AG04450 (cell line): ENCODE results near the gene LEMD2. TPM values are rescaled to one million over a fixed set of nuclear protein-coding genes. Genes with fewer than 3 reads are reported as not detected.

Experiments used
- CTCF ChIA-PET: fragments of 300-600, 350-600 bp; formaldehyde crosslinking; extraction: SDS; loops from one replicate; lab custom pipeline; 2022; ENCODE audit warnings: antibody characterized with exemption, inconsistent platforms; lab: Charles Lee
- POLR2A ChIA-PET: fragments of 350-600 bp; formaldehyde crosslinking; extraction: SDS; loops from one replicate; lab custom pipeline; 2021; ENCODE audit warnings: antibody characterized with exemption, inconsistent platforms; lab: Yijun Ruan, JAX
- DNase-seq: peaks from one replicate; pipeline ENCODE4 v3.0.0-alpha.2; 2011; ENCODE audit warnings: low read depth, low spot score
- H3K27ac ChIP-seq: one replicate; pipeline ENCODE4 v1.5.1; 2012; ENCODE audit warnings: low read depth, low read length, control low read depth
- H3K27me3 ChIP-seq: one replicate; pipeline ENCODE4 v1.6.0; 2012; ENCODE audit warnings: low read length; ENCODE audit not compliant: control insufficient read depth, insufficient read depth
- H3K4me3 ChIP-seq: 2 replicates; pipeline ENCODE4 v1.5.1; 2011; ENCODE audit warnings: mild to moderate bottlenecking, low read depth, low read length, control low read depth
- H3K9me3 ChIP-seq: 2 replicates; pipeline ENCODE4 v1.5.1; 2012; ENCODE audit warnings: low read length; ENCODE audit not compliant: control insufficient read depth, insufficient read depth
- CTCF ChIP-seq: IDR thresholded peaks from 2 replicates; pipeline ENCODE4 v1.5.1; 2011; ENCODE audit warnings: low read depth, low read length, control low read depth, inconsistent platforms
- polyA plus RNA-seq: library from polyadenylated mRNA; depleted of rRNA; stranded (reverse); fragments of >200 nt; gene quantifications from 2 replicates; pipeline ENCODE4 v1.2.3, GENCODE V29; 2011

LEMD2 gene
- polyA plus RNA-seq, 1 experiment: 47.4 TPM

DNA sequence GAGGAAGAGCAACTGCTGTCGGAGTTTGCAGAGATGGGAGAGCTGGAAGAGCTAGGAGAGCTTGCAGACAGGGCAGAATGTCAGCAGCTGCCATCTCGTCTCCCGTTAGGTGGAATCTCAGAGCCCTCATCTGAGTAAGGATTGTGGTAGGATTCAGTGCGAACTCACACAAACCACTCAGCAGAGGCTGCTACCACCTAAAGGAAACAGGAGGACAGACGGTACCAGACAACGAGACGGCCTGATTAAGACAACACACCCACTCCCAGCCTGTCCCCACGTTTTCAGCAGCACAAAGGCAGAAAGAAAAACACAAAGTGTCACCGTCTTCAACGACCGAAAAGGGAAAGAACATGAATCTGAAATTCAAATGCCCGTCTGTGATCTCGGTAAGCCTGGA lies 4.1 kb downstream of the LEMD2 start:
- Histone ChIP-seq H3K4me3 (no peak overlapping the region), H3K27ac (no peak overlapping the region), H3K27me3 (no peaks in the 10 kb centered on the region), H3K9me3 (peaks cover 3% of the 10 kb centered on the region; the same call in 1 of the 2 replicates)
- CTCF ChIA-PET: interaction anchor here (5.5 kb wide), 1 partner anchor 12 kb away, joined by 31 read pairs; no protein-coding TSS in a partner anchor
- no peak for DNase-seq
- POLR2A ChIA-PET: no interaction called here
- TF ChIP-seq CTCF: no peak

- Histone ChIP-seq H3K9me3 (no peaks in the 10 kb centered on the region), H3K4me3 (no peak overlapping the region), H3K27me3 (no peaks in the 10 kb centered on the region), H3K27ac (no peak overlapping the region)
- no peak for TF ChIP-seq CTCF
- DNase-seq: no peak
- POLR2A ChIA-PET: no interaction called here
- CTCF ChIA-PET: interaction anchor here (5.5 kb wide), 1 partner anchor 11 kb away, joined by 31 read pairs; no protein-coding TSS in a partner anchor
Measured at GRCh38 chr6:33783781-33784520, 5.0 kb downstream of the LEMD2 start.

GRCh38 chr6:33782561-33782960 lies 6.4 kb downstream of the LEMD2 start:
- Histone ChIP-seq H3K9me3 (no peaks in the 10 kb centered on the region), H3K4me3 (no peak overlapping the region), H3K27me3 (no peaks in the 10 kb centered on the region), H3K27ac (no peak overlapping the region)
- CTCF ChIA-PET: interaction anchor here (1.2 to 3.7 kb wide), 2 partner anchors 11 to 38 kb away, joined by 3 to 26 read pairs; no protein-coding TSS in a partner anchor
- POLR2A ChIA-PET: interaction anchor here (2.3 kb wide), 1 partner anchor 10 kb away, joined by 12 read pairs; no protein-coding TSS in a partner anchor
- TF ChIP-seq CTCF: no peak
- DNase-seq: no peak

DNA sequence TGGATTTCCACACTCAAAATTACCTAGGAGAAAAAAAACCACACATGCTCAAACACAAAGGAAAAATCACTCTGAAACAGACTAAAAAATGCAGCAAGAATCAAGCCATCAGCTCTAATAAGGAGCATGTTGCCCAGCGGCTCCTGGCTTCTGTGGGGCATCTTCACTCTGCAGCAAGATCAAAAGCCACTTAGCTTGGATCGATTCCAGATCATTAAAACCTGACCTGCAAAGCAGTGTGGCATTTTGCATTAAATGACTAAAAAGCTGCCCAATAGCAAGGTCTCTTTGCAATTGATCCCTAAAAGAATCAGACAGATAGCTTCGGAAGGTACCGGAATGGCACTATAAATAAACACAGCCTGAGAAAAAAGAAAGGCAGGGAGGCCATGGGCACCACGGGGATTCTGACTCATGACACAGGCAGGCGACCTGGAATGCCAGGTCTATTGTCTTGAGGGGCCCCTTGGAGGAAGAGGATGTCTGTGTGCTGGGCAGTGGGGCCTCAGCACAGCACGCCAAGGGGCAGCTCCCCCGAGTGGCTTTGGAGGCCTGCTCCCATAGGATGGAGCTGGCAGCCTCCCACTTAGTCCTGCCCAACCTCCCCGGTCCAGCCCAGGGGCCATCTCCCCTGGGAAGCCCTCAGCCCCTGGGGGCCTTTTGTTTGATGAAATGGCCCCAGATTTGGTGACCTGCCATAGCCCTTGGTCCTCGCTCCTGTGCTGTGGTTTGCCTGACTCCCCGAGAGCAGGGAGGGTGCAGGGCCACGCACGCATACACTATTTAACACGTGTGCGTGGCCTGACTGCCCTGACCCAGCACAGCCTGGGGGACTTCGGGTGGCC lies 7.6 kb downstream of the LEMD2 start:
- POLR2A ChIA-PET: interaction anchor here (2.3 kb wide), 1 partner anchor 9 kb away, joined by 12 read pairs; no protein-coding TSS in a partner anchor
- Histone ChIP-seq H3K9me3 (no peaks in the 10 kb centered on the region), H3K4me3 (no peak overlapping the region), H3K27ac (peak overlapping the region; percentile 31), H3K27me3 (no peaks in the 10 kb centered on the region)
- no peak for DNase-seq
- TF ChIP-seq CTCF: no peak
- CTCF ChIA-PET: interaction anchor here (1.0 to 3.7 kb wide), 2 partner anchors 10 to 70 kb away, joined by 3 to 26 read pairs; partner anchors contain the start of gene UQCC2
